Neural cell (in vitro differentiated cells): ENCODE measurements around the gene IGSF21. TPM values are rescaled to one million over a fixed set of nuclear protein-coding genes. Genes with fewer than 3 reads are reported as not detected.

Experiments used
- H2AFZ ChIP-seq: fragments of 200-600, 300-800 bp; sonication (generic), shearing (Covaris generic); 2 replicates; pipeline ENCODE4 v1.6.0; 2014; ENCODE audit warnings: low read depth, mild to moderate bottlenecking, antibody characterized with exemption, low read length, moderate library complexity
- H3F3A ChIP-seq: fragments of 200-600 bp; shearing (Covaris generic); 2 replicates; pipeline ENCODE4 v1.6.1; 2016; ENCODE audit warnings: mild to moderate bottlenecking, moderate library complexity, mixed read lengths, antibody characterized with exemption, low read length; ENCODE audit not compliant: insufficient read depth, poor library complexity, severe bottlenecking
- H3K27ac ChIP-seq: fragments of 200-600, 300-800 bp; sonication (generic), shearing (Covaris generic); 2 replicates; pipeline ENCODE4 v1.5.1; 2014; ENCODE audit warnings: mild to moderate bottlenecking, low read length, moderate library complexity
- H3K27me3 ChIP-seq: fragments of 300-800, 200-600 bp; sonication (generic), shearing (Covaris generic); 2 replicates; pipeline ENCODE4 v1.6.0; 2014; ENCODE audit warnings: mild to moderate bottlenecking, low read depth, low read length, moderate library complexity; ENCODE audit not compliant: insufficient read depth
- H3K36me3 ChIP-seq: fragments of 300-800, 200-600 bp; sonication (generic), shearing (Covaris generic); 2 replicates; pipeline ENCODE4 v1.5.1; 2014; ENCODE audit warnings: mild to moderate bottlenecking, antibody characterized with exemption, low read length, moderate library complexity; ENCODE audit not compliant: insufficient read depth
- H3K4me2 ChIP-seq: fragments of 300-800, 200-600 bp; sonication (generic), shearing (Covaris generic); 2 replicates; pipeline ENCODE4 v1.6.0; 2014; ENCODE audit warnings: mild to moderate bottlenecking, low read length
- H3K4me3 ChIP-seq: fragments of 300-800, 200-600 bp; sonication (generic), shearing (Covaris generic); 2 replicates; pipeline ENCODE4 v1.5.1; 2014; ENCODE audit warnings: mild to moderate bottlenecking, low read length, moderate library complexity
- H3K79me2 ChIP-seq: fragments of 200-600 bp; shearing (Covaris generic); replicated peaks from 2 replicates; pipeline ENCODE4 v1.6.0; 2014; ENCODE audit warnings: mild to moderate bottlenecking, low read length, moderate library complexity; ENCODE audit not compliant: insufficient read depth
- H3K9ac ChIP-seq: fragments of 300-800, 200-600 bp; sonication (generic), shearing (Covaris generic); 2 replicates; pipeline ENCODE4 v1.6.1; 2016; ENCODE audit warnings: mild to moderate bottlenecking, low read length, mixed read lengths
- H3K9me2 ChIP-seq: fragments of 200-600 bp; shearing (Covaris generic); 2 replicates; pipeline ENCODE4 v1.6.1; 2016; ENCODE audit warnings: mild to moderate bottlenecking, low read length, mixed read lengths; ENCODE audit not compliant: insufficient read depth
- H3K9me3 ChIP-seq: fragments of 200-600, 300-800 bp; sonication (generic), shearing (Covaris generic); 2 replicates; pipeline ENCODE4 v1.6.1; 2016; ENCODE audit warnings: mild to moderate bottlenecking, mixed run types, low read length, moderate library complexity, mixed read lengths
- H4K20me1 ChIP-seq: fragments of 200-600 bp; shearing (Covaris generic); 2 replicates; pipeline ENCODE4 v1.6.1; 2016; ENCODE audit warnings: mild to moderate bottlenecking, mixed run types; ENCODE audit not compliant: insufficient read depth
- CTCF ChIP-seq: fragments of 450-650 bp; IDR thresholded peaks from 2 replicates; pipeline ENCODE4 v1.5.1; 2014; ENCODE audit warnings: antibody characterized with exemption, mild to moderate bottlenecking, moderate library complexity; ENCODE audit not compliant: poor library complexity, severe bottlenecking
- EP300 ChIP-seq: fragments of 450-650 bp; conservative IDR thresholded peaks from 2 replicates; pipeline ENCODE4 v1.6.1; 2014; ENCODE audit warnings: antibody characterized with exemption, mild to moderate bottlenecking, moderate library complexity; ENCODE audit not compliant: poor library complexity, severe bottlenecking
- EZH2 ChIP-seq: fragments of 200-600, 300-800 bp; shearing (Covaris generic), sonication (generic); IDR thresholded peaks from 2 replicates; pipeline ENCODE4 v1.6.1; 2014; ENCODE audit warnings: antibody characterized with exemption, low read length, borderline replicate concordance, mild to moderate bottlenecking; ENCODE audit not compliant: insufficient read depth, poor library complexity, severe bottlenecking
- MXI1 ChIP-seq: fragments of 450-650 bp; conservative IDR thresholded peaks from 2 replicates; pipeline ENCODE4 v1.6.1; 2014; ENCODE audit warnings: antibody characterized with exemption, mild to moderate bottlenecking; ENCODE audit not compliant: poor library complexity, severe bottlenecking
- POLR2AphosphoS5 ChIP-seq: IDR thresholded peaks from 2 replicates; pipeline ENCODE4 v1.6.1; 2012
- RAD21 ChIP-seq: fragments of 450-650 bp; conservative IDR thresholded peaks from 2 replicates; pipeline ENCODE4 v1.6.1; 2014; ENCODE audit warnings: antibody characterized with exemption, mild to moderate bottlenecking, moderate library complexity
- REST ChIP-seq: IDR thresholded peaks from 2 replicates; pipeline ENCODE4 v1.6.1; 2012; ENCODE audit warnings: borderline replicate concordance
- SMC3 ChIP-seq: fragments of 450-650 bp; conservative IDR thresholded peaks from 2 replicates; pipeline ENCODE4 v1.6.1; 2014; ENCODE audit warnings: antibody characterized with exemption, mild to moderate bottlenecking, moderate library complexity; ENCODE audit not compliant: poor library complexity
- TAF1 ChIP-seq: IDR thresholded peaks from 2 replicates; pipeline ENCODE4 v1.6.1; 2012; ENCODE audit warnings: low read depth
- polyA plus RNA-seq: library from polyadenylated mRNA; depleted of rRNA; stranded (reverse); fragments of >200 nt; gene quantifications from 2 replicates; pipeline ENCODE4 v1.2.3, GENCODE V29; 2014

The IGSF21 gene
- polyA plus RNA-seq, 1 donor from 2014 or later = 2.4 TPM

- no peaks in the 10 kb centered on the region for H3K9me2 ChIP-seq
- no peaks in the 10 kb centered on the region for H3F3A ChIP-seq
- no peak overlapping the region for H3K4me2 ChIP-seq
- H2AFZ ChIP-seq = no peak overlapping the region
- no peaks in the 10 kb centered on the region for H3K27me3 ChIP-seq
- H3K9ac ChIP-seq = no peak overlapping the region
- no peak overlapping the region for H3K27ac ChIP-seq
- TF ChIP-seq CTCF (no peak), TAF1 (no peak), REST (no peak), EZH2 (no peak), MXI1 (no peak), SMC3 (no peak), EP300 (no peak), POLR2AphosphoS5 (no peak), RAD21 (no peak)
- H3K79me2 ChIP-seq = no peaks in the 10 kb centered on the region
- no peaks in the 10 kb centered on the region for H4K20me1 ChIP-seq
- H3K9me3 ChIP-seq = no peaks in the 10 kb centered on the region
- H3K36me3 ChIP-seq = no peaks in the 10 kb centered on the region
- H3K4me3 ChIP-seq = no peak overlapping the region
Observed at GRCh38 chr1:18353992-18354391, 246.4 kb downstream of the IGSF21 start.

- Histone ChIP-seq H4K20me1 (no peaks in the 10 kb centered on the region), H3K79me2 (no peaks in the 10 kb centered on the region), H3K27me3 (no peaks in the 10 kb centered on the region), H3K9me2 (no peaks in the 10 kb centered on the region), H3K27ac (no peak overlapping the region), H3K4me3 (no peak overlapping the region), H3K9ac (no peak overlapping the region), H3K4me2 (no peak overlapping the region), H2AFZ (no peak overlapping the region), H3F3A (no peaks in the 10 kb centered on the region), H3K36me3 (no peaks in the 10 kb centered on the region), H3K9me3 (no peaks in the 10 kb centered on the region)
- TF ChIP-seq TAF1 (no peak), MXI1 (no peak), EP300 (no peak), CTCF (no peak), RAD21 (no peak), EZH2 (no peak), SMC3 (no peak), POLR2AphosphoS5 (no peak), REST (no peak)
Observed at GRCh38 chr1:18354612-18355011, 247.0 kb downstream of the IGSF21 start.
